HG02642 (cell line): ENCODE data around the gene MECP2.
A peak's percentile ranks its signal among the peaks of the same experiment; 100 is the strongest.
"Not testable (repeated sequence)": the region's sequence is repeated elsewhere in the genome, so short reads cannot be mapped to it uniquely, and the experiment has no call there.

Experiments used
- ATAC-seq: cut with Tn5 transposase; IDR thresholded peaks from one replicate; pipeline ENCODE4 v1.9.1; 2021; ENCODE audit warnings: mild to moderate bottlenecking; ENCODE audit not compliant: unreplicated experiment, poor library complexity

The MECP2 gene

GRCh38 chrX:154002215-154002719 is 95.2 kb downstream of the MECP2 start:
- no peak for ATAC-seq

DNA sequence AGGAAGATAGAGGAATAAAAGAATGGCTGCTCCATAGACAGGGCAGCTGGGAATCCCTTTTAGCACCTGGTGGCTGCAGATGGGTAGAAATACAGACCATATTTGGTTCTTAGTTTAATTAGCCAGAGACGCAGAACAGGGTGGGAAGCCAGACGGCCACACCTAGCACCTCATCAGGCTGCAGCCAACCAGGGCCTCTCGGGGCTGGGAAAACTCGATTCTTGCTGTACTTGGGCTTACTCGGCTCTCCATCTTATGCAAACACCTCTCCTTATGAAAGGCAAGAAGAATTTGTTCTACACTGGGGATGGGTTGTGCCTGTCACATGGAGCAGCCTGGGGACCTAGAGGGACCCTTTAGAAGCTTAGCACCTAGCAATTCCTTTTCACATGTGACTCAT is 97.5 kb downstream of the MECP2 start:
- ATAC-seq, result no peak

- ATAC-seq, result no peak
Observed at GRCh38 chrX:153999359-154000037, 98.0 kb downstream of the MECP2 start.

- ATAC-seq, result no peak
Observed at GRCh38 chrX:153995504-153995903, 102.0 kb downstream of the MECP2 start.

DNA sequence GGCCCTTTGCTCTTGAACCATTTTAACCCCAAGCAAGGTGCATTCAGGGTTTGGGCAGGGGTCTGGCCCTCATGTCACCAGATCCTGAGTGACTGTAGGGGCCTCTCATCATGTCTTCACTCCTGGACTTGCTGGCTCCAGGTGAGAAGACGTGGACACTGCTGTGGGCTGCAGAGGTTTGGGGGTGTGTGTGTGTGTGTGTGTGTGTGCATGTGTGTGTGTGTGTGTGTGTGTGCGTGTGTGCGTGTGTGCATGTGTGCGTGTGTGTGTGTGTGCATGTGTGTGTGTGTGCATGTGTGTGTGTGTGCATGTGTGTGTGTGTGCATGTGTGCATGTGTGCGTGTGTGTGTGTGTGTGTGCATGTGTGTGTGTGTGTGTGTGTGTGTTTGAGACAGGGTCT is 103.1 kb downstream of the MECP2 start:
- not testable (repeated sequence) for ATAC-seq

DNA sequence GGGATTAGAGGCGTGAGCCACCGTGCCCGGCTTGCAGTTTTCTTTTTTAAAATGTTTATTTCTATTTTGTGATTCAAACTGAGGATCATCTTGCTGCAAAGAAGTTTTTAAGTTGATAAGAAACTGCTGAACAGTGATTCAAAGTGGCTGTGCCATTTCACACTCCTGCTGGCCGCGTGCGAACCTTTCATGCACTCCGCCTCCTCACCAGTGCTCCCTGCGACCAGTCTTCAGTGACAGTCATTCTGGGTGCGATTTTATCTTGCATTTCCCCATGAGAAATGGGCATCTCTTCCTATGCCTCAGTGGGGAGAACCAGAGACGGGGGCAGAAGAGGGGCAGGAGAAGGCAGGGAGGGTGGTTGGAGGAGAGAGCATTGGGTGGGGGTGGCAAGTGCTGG is 103.5 kb downstream of the MECP2 start:
- ATAC-seq, result no peak

- no peak for ATAC-seq
Observed at GRCh38 chrX:153993079-153993478, 104.4 kb downstream of the MECP2 start.

GRCh38 chrX:153992180-153992579 is 105.3 kb downstream of the MECP2 start:
- no peak for ATAC-seq

DNA sequence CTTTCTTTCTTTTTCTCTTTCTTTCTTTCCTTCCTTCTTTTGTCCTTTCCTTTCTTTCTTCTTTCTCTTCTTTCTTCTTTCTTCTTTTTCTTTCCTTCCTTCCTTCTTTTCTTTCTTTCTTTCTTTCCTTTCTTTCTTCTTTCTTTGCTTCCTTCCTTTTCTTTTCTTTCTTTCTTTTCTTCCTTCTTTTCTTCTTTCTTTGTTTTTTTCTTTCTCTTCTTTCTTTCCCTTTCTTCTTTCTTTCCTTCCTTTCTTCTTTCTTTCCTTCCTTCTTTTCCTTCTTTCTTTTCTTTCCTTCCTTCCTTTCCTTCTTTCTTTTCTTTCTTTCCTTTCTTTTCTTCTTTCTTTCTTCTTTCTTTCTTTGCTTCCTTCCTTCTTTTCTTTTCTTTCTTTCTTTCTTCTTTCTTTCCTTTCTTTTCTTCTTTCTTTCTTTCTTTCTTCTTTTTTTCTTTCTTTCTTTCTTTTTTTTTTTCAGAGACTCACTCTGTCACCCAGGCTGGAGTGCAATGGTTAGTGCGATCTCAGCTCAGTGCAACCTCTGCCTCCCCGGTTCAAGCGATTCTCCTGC is 106.4 kb downstream of the MECP2 start:
- ATAC-seq, result no peak

DNA sequence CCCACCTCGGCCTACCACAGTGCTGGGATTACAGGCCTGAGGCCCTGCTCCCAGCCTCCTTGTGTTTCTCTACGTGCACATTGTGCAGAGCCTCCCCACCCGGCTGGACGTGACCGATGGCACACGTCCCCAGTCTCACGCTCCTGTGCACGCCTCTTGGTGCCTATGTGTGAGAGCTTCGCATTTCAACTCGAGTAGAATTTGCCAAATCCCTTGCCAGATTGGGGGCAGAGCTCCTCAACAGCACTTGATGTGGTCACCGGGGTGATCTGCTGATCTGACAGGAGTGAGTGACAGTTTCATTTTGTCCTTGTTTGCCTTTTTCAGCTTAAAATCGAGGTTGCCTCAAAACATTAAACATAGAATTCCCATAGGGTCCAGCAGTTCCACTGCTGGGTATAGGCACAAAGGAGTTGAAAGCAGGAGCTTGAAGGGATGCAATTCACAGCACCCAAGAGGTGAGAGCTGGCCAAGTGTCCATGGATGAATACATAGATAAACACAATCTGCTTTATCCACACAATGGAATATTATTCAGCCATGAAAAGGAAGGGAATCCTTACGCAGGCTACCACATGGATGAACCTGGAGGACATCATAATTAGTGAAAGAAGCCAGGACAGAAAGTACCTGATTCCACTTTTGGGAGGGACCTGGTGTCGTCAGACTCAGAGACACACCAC is 107.4 kb downstream of the MECP2 start:
- ATAC-seq, result no peak

GRCh38 chrX:153988493-153988892 is 109.0 kb downstream of the MECP2 start:
- no peak for ATAC-seq

GRCh38 chrX:153984351-153985178 is 113.0 kb downstream of the MECP2 start:
- ATAC-seq, result no peak

- no peak for ATAC-seq
Observed at GRCh38 chrX:153983321-153983801, 114.2 kb downstream of the MECP2 start.

DNA sequence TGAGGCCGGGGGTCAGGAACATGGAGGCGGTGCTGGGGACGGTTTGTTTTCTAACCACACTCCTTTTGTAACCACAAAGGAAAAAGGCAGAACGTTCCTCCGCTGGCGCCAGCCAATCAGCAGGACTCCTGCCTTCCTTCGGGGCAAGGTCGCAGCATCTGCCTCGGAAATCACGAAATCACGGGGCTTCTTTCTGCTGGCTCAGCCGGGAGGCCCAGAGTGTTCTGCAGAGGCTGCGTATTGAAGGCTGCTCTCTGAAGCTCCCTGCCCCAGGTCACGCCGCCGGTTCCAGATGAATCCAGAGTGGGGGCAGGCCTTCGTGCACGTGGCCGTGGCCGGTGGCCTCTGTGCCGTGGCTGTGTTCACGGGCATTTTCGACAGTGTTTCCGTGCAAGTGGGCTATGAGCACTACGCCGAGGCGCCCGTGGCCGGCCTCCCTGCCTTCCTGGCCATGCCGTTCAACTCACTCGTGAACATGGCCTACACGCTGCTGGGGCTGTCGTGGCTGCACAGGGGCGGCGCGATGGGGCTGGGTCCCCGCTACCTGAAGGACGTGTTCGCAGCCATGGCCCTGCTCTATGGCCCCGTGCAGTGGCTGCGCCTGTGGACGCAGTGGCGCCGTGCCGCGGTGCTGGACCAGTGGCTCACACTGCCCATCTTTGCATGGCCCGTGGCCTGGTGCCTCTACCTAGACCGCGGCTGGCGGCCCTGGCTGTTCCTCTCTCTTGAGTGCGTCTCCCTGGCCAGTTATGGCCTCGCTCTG is 115.6 kb downstream of the MECP2 start:
- no peak for ATAC-seq

DNA sequence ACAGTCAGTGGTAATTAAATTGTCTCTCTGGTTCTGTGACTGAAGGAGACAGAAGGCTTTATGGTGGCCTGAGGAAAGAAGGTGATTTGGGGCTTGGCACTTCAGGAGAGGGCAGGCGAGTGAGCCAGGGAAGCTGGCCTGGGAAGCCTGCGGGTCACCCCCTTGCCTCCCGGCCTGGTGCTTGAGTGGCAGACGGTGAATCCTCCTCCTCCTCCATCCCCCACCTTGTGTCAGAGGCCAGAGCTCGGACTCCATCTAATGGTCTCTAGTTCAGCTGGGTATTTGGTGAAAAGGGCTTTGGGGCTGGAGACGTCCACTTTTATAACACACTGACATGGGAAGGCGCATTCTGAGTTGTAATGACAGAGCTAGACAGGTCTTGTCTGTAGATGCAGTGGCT is 116.3 kb downstream of the MECP2 start:
- no peak for ATAC-seq

- peak; percentile 47 for ATAC-seq
Observed at GRCh38 chrX:153980394-153980793, 117.1 kb downstream of the MECP2 start.

GRCh38 chrX:153974726-153975286 is 122.7 kb downstream of the MECP2 start:
- ATAC-seq, result no peak

GRCh38 chrX:153974003-153974725 is 123.4 kb downstream of the MECP2 start:
- no peak for ATAC-seq
